ENCODE measurements around the gene TMEM14C. TPM values are rescaled to one million over a fixed set of nuclear protein-coding genes. Genes with fewer than 3 reads are reported as not detected.
A peak's percentile ranks its signal among the peaks of the same experiment; 100 is the strongest.

The TMEM14C gene
- polyA plus RNA-seq, 1 donor from 2014 or later, result 124 TPM

DNA sequence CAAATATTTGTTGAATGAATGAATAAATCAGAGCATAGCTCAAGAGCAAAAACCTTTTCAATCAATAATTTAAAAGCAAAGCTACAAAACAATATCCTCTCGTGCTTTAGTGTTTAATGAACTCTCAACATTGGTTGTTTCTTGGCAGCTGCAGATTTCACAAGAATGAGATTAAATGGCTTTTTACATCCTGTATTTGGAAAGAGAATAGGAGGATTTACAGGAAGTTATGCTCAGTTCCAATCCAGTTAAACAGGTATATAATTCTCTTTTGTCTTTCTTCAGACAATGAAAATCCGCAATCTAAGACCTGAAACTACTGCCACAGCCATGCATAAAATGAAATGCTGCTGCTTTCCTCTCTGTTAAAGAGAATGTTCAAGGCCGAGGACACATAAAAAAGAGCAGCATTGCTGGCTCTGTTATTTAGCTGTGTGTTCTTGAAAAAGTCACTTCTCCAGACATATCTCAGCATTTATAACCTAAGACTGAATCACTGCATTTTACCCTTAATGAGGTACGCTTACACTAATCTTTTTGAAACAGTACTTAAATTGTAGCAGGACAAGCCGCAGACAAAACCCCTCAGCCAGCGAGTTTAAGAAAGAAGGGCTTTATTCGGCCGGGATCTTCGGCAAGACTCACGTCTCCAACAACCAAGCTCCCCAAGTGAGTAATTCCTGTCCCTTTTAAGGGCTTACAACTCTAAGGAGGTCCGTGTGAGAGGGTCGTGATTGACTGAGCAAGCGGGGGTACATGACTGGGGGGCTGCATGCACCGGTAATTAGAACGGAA is 32.0 kb upstream of the TMEM14C start:
- Histone ChIP-seq H3K9me3 (ENCODE audit: low read length) (no peaks in the 10 kb centered on the region), H3K27ac (ENCODE audit: low read length) (no peak overlapping the region), H4K20me1 (ENCODE audit: insufficient read depth) (no peaks in the 10 kb centered on the region), H2AFZ (ENCODE audit: low read depth, low read length) (no peak overlapping the region), H3K79me2 (replicated peaks; ENCODE audit: insufficient read depth, low read length) (peaks cover 15% of the 10 kb centered on the region), H3K4me2 (ENCODE audit: low read length) (no peak overlapping the region), H3K27me3 (ENCODE audit: insufficient read depth, low read depth, low read length) (no peaks in the 10 kb centered on the region), H3K9ac (ENCODE audit: low read length) (no peak overlapping the region), H3K36me3 (ENCODE audit: insufficient read depth, low read length) (no peaks in the 10 kb centered on the region), H3K4me3 (ENCODE audit: low read length) (no peak overlapping the region), H3K9me2 (ENCODE audit: insufficient read depth, low read length) (no peaks in the 10 kb centered on the region), H3F3A (ENCODE audit: insufficient read depth, low read length, poor library complexity, severe bottlenecking) (no peaks in the 10 kb centered on the region)
- TF ChIP-seq EP300 (conservative IDR thresholded peaks at IDR 0.05; ENCODE audit: poor library complexity, severe bottlenecking) (no peak), RAD21 (conservative IDR thresholded peaks at IDR 0.05) (no peak), EZH2 (IDR thresholded peaks at IDR 0.05; ENCODE audit: borderline replicate concordance, insufficient read depth, low read length, poor library complexity, severe bottlenecking) (no peak), POLR2AphosphoS5 (IDR thresholded peaks at IDR 0.05) (no peak), SMC3 (conservative IDR thresholded peaks at IDR 0.05; ENCODE audit: poor library complexity) (no peak), MXI1 (conservative IDR thresholded peaks at IDR 0.05; ENCODE audit: poor library complexity, severe bottlenecking) (no peak), TAF1 (IDR thresholded peaks at IDR 0.05; ENCODE audit: low read depth) (no peak)
- TF ChIP-seq, protein P1, sequence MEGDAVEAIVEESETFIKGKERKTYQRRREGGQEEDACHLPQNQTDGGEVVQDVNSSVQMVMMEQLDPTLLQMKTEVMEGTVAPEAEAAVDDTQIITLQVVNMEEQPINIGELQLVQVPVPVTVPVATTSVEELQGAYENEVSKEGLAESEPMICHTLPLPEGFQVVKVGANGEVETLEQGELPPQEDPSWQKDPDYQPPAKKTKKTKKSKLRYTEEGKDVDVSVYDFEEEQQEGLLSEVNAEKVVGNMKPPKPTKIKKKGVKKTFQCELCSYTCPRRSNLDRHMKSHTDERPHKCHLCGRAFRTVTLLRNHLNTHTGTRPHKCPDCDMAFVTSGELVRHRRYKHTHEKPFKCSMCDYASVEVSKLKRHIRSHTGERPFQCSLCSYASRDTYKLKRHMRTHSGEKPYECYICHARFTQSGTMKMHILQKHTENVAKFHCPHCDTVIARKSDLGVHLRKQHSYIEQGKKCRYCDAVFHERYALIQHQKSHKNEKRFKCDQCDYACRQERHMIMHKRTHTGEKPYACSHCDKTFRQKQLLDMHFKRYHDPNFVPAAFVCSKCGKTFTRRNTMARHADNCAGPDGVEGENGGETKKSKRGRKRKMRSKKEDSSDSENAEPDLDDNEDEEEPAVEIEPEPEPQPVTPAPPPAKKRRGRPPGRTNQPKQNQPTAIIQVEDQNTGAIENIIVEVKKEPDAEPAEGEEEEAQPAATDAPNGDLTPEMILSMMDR (IDR thresholded peaks at IDR 0.05; ENCODE audit: poor library complexity, severe bottlenecking), result no peak
- TF ChIP-seq, protein P2, sequence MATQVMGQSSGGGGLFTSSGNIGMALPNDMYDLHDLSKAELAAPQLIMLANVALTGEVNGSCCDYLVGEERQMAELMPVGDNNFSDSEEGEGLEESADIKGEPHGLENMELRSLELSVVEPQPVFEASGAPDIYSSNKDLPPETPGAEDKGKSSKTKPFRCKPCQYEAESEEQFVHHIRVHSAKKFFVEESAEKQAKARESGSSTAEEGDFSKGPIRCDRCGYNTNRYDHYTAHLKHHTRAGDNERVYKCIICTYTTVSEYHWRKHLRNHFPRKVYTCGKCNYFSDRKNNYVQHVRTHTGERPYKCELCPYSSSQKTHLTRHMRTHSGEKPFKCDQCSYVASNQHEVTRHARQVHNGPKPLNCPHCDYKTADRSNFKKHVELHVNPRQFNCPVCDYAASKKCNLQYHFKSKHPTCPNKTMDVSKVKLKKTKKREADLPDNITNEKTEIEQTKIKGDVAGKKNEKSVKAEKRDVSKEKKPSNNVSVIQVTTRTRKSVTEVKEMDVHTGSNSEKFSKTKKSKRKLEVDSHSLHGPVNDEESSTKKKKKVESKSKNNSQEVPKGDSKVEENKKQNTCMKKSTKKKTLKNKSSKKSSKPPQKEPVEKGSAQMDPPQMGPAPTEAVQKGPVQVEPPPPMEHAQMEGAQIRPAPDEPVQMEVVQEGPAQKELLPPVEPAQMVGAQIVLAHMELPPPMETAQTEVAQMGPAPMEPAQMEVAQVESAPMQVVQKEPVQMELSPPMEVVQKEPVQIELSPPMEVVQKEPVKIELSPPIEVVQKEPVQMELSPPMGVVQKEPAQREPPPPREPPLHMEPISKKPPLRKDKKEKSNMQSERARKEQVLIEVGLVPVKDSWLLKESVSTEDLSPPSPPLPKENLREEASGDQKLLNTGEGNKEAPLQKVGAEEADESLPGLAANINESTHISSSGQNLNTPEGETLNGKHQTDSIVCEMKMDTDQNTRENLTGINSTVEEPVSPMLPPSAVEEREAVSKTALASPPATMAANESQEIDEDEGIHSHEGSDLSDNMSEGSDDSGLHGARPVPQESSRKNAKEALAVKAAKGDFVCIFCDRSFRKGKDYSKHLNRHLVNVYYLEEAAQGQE (IDR thresholded peaks at IDR 0.05; ENCODE audit: borderline replicate concordance), result no peak

DNA sequence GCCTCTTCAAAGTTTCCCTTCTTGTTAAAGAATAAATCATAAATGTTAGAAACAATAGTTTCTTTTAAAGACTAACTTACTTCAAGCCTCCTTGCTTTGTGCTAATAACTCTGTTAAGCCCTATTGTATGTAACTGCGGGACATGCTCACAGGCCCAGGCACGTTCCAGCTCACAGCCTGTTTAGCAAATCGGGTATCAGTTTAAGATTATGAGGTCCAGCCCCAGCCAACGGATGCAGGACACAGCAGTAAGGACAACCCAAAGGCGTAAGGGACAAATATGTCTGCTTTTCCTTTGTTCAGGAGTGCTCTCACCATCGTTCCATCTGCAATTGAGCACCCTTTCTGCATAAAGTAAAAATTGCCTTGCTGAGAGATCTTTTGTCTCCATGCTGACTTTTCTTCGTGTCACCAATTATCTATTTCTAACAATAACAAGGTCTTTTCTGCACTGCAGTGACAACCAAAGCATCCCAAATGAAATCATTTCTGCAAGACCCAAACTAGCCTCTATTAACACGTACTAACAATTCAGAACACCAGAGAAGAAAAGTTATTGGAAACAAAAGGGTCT is 29.8 kb upstream of the TMEM14C start:
- H3F3A ChIP-seq (ENCODE audit: insufficient read depth, low read length, poor library complexity, severe bottlenecking), result no peaks in the 10 kb centered on the region
- no peak overlapping the region for H2AFZ ChIP-seq (ENCODE audit: low read depth, low read length)
- H3K4me2 ChIP-seq (ENCODE audit: low read length), result peak overlapping the region; percentile 77
- no peaks in the 10 kb centered on the region for H3K9me2 ChIP-seq (ENCODE audit: insufficient read depth, low read length)
- no peak overlapping the region for H3K27ac ChIP-seq (ENCODE audit: low read length)
- no peaks in the 10 kb centered on the region for H3K9me3 ChIP-seq (ENCODE audit: low read length)
- peak overlapping the region; percentile 80 for H3K9ac ChIP-seq (ENCODE audit: low read length)
- peaks cover 30% of the 10 kb centered on the region for H3K79me2 ChIP-seq (replicated peaks; ENCODE audit: insufficient read depth, low read length)
- no peak for TF ChIP-seq EP300 (conservative IDR thresholded peaks at IDR 0.05; ENCODE audit: poor library complexity, severe bottlenecking)
- no peak for TF ChIP-seq EZH2 (IDR thresholded peaks at IDR 0.05; ENCODE audit: borderline replicate concordance, insufficient read depth, low read length, poor library complexity, severe bottlenecking)
- no peaks in the 10 kb centered on the region for H4K20me1 ChIP-seq (ENCODE audit: insufficient read depth)
- H3K4me3 ChIP-seq (ENCODE audit: low read length), result peak overlapping the region; percentile 92
- H3K36me3 ChIP-seq (ENCODE audit: insufficient read depth, low read length), result no peaks in the 10 kb centered on the region
- no peaks in the 10 kb centered on the region for H3K27me3 ChIP-seq (ENCODE audit: insufficient read depth, low read depth, low read length)

All from neural cell (in vitro differentiated cells).